H1 (cell line): ENCODE results near the gene SBSN. TPM values are rescaled to one million over a fixed set of nuclear protein-coding genes. Genes with fewer than 3 reads are reported as not detected.

Experiments
- CTCF ChIA-PET: fragments of 300-600 bp; sonication (Branson Sonifier 250); formaldehyde crosslinking; loops from one replicate; lab custom pipeline; 2021; ENCODE audit not compliant: partially characterized antibody; lab: Charles Lee
- POLR2A ChIA-PET: fragments of 300-600 bp; sonication (Branson Sonifier 250); formaldehyde crosslinking; loops from one replicate; lab custom pipeline; 2021; ENCODE audit warnings: inconsistent platforms; ENCODE audit not compliant: partially characterized antibody; lab: Charles Lee
- DNase-seq, 2 experiments: peaks; one replicate each; pipeline versions ENCODE4 v3.0.0 to v3.0.0-alpha.2; 2010 to 2022; ENCODE audit warnings: low spot score in 2 of 2, low read depth in 1 of 2, mixed read lengths in 1 of 2
- FAIRE-seq: peaks from 2 replicates; lab custom pipeline; 2011; peaks lifted over from hg19 to GRCh38; lab: Jason Lieb, UNC
- H2AFZ ChIP-seq: 2 replicates; pipeline ENCODE4 v1.8.1; 2012; ENCODE audit warnings: low read length, inconsistent platforms
- H2AK5ac ChIP-seq: 2 replicates; pipeline ENCODE4 v1.6.1; 2013; ENCODE audit warnings: low read depth, low read length
- H2BK120ac ChIP-seq: replicated peaks from 2 replicates; pipeline ENCODE3; 2013; ENCODE audit warnings: low read depth, low read length, inconsistent platforms
- H2BK12ac ChIP-seq: 2 replicates; pipeline ENCODE4 v1.6.1; 2013; ENCODE audit warnings: low read depth, low read length
- H2BK15ac ChIP-seq: 2 replicates; pipeline ENCODE4 v1.6.1; 2013; ENCODE audit warnings: low read length
- H2BK20ac ChIP-seq: 2 replicates; pipeline ENCODE4 v1.6.1; 2013; ENCODE audit warnings: low read length
- H2BK5ac ChIP-seq: 2 replicates; pipeline ENCODE4 v1.6.1; 2013; ENCODE audit warnings: low read depth, low read length
- H3K14ac ChIP-seq: 2 replicates; pipeline ENCODE4 v1.6.1; 2013; ENCODE audit warnings: inconsistent platforms; ENCODE audit not compliant: insufficient read length
- H3K18ac ChIP-seq: 2 replicates; pipeline ENCODE4 v1.6.1; 2013; ENCODE audit warnings: low read length; ENCODE audit errors: extremely low read depth
- H3K23ac ChIP-seq: 2 replicates; pipeline ENCODE4 v1.6.1; 2013; ENCODE audit warnings: inconsistent platforms; ENCODE audit not compliant: insufficient read length
- H3K23me2 ChIP-seq: 2 replicates; pipeline ENCODE4 v1.6.1; 2013; ENCODE audit warnings: low read depth, low read length
- H3K27ac ChIP-seq: 2 replicates; pipeline ENCODE4 v1.6.1; 2011; ENCODE audit warnings: low read depth, low read length, inconsistent platforms
- H3K27me3 ChIP-seq, 4 experiments: replicated peaks in 1 of 4; 1 replicate in 1 of 4; 2 replicates in 3 of 4; pipeline versions ENCODE4 v1.6.1 to v1.8.1; 2011 to 2013; ENCODE audit warnings: low read length in 3 of 4, mild to moderate bottlenecking in 3 of 4, inconsistent platforms in 2 of 4, mixed read lengths in 2 of 4, moderate library complexity in 1 of 4; ENCODE audit not compliant: control insufficient read depth in 3 of 4, insufficient read depth in 3 of 4; ENCODE audit errors: extremely low read depth in 1 of 4
- H3K36me3 ChIP-seq, 4 experiments: 2 replicates each; pipeline versions ENCODE4 v1.6.1 to v1.8.1; 2011 to 2013; ENCODE audit warnings: mild to moderate bottlenecking in 4 of 4, low read length in 3 of 4, moderate library complexity in 2 of 4, control low read depth in 1 of 4, inconsistent platforms in 1 of 4; ENCODE audit not compliant: insufficient read depth in 4 of 4, control insufficient read depth in 2 of 4
- H3K4ac ChIP-seq: replicated peaks from 2 replicates; pipeline ENCODE3; 2013; ENCODE audit warnings: low read length, low read depth, mixed read lengths, inconsistent platforms; ENCODE audit not compliant: insufficient read length
- H3K4me1 ChIP-seq, 4 experiments: replicated peaks in 1 of 4; 1 replicate in 1 of 4; 2 replicates in 3 of 4; pipeline versions ENCODE4 v1.6.1 to v1.8.1; 2011 to 2013; ENCODE audit warnings: low read length in 3 of 4, inconsistent platforms in 2 of 4, mixed read lengths in 1 of 4; ENCODE audit not compliant: insufficient read depth in 4 of 4, control insufficient read depth in 3 of 4
- H3K4me2 ChIP-seq, 2 experiments: 2 replicates each; pipeline versions ENCODE4 v1.6.1 to v1.8.1; 2011 to 2013; ENCODE audit warnings: low read depth in 2 of 2, low read length in 2 of 2, control low read depth in 1 of 2, inconsistent platforms in 1 of 2, mild to moderate bottlenecking in 1 of 2; ENCODE audit not compliant: insufficient read depth in 1 of 2
- H3K4me3 ChIP-seq, 4 experiments: fragments of 200-600, 300-600 bp in 1 of 4; sonication (generic), shearing (Covaris generic), sonication (Bioruptor Twin) in 1 of 4; 2 replicates each; pipeline versions ENCODE4 v1.5.1 to v1.8.1; 2011 to 2016; ENCODE audit warnings: low read length in 4 of 4, low read depth in 3 of 4, control low read depth in 2 of 4, inconsistent platforms in 2 of 4, mild to moderate bottlenecking in 2 of 4, mixed read lengths in 1 of 4, moderate library complexity in 1 of 4; ENCODE audit not compliant: insufficient read depth in 2 of 4; ENCODE audit errors: extremely low read depth in 1 of 4
- H3K56ac ChIP-seq: replicated peaks from 2 replicates; pipeline ENCODE3; 2013; ENCODE audit warnings: low read depth, mild to moderate bottlenecking, mixed read lengths, low read length, inconsistent platforms; ENCODE audit not compliant: insufficient read length
- H3K79me1 ChIP-seq: 2 replicates; pipeline ENCODE4 v1.6.1; 2013; ENCODE audit warnings: low read depth, low read length, control low read depth
- H3K79me2 ChIP-seq, 2 experiments: 2 replicates each; pipeline versions ENCODE4 v1.6.1 to v1.8.1; 2012 to 2013; ENCODE audit warnings: low read length in 2 of 2, mild to moderate bottlenecking in 2 of 2, inconsistent platforms in 1 of 2; ENCODE audit not compliant: insufficient read depth in 2 of 2, control insufficient read depth in 1 of 2
- H3K9ac ChIP-seq, 4 experiments: replicated peaks in 1 of 4; 1 replicate in 1 of 4; 2 replicates in 3 of 4; pipeline versions ENCODE4 v1.6.1 to v1.8.1; 2011 to 2013; ENCODE audit warnings: low read depth in 3 of 4, low read length in 3 of 4, control low read depth in 2 of 4, mild to moderate bottlenecking in 2 of 4, moderate library complexity in 2 of 4, inconsistent platforms in 1 of 4; ENCODE audit errors: extremely low read depth in 1 of 4
- H3K9me3 ChIP-seq, 2 experiments: 2 replicates each; pipeline versions ENCODE4 v1.6.1 to v1.8.1; 2012 to 2013; ENCODE audit warnings: mild to moderate bottlenecking in 2 of 2, moderate library complexity in 2 of 2, control low read depth in 1 of 2, inconsistent platforms in 1 of 2, low read depth in 1 of 2, low read length in 1 of 2, mixed read lengths in 1 of 2; ENCODE audit not compliant: insufficient read depth in 2 of 2
- H4K20me1 ChIP-seq, 2 experiments: replicated peaks in 1 of 2; 2 replicates each; pipeline versions ENCODE3 to v1.8.1; 2011 to 2013; ENCODE audit warnings: inconsistent platforms in 2 of 2, low read length in 2 of 2, mild to moderate bottlenecking in 1 of 2; ENCODE audit not compliant: insufficient read depth in 2 of 2, control insufficient read depth in 1 of 2
- H4K5ac ChIP-seq: 2 replicates; pipeline ENCODE4 v1.6.1; 2013; ENCODE audit warnings: low read length, low read depth, mixed read lengths, inconsistent platforms; ENCODE audit not compliant: insufficient read length
- H4K8ac ChIP-seq: 2 replicates; pipeline ENCODE4 v1.8.0; 2013; ENCODE audit warnings: mild to moderate bottlenecking, moderate library complexity, low read length, inconsistent platforms; ENCODE audit not compliant: insufficient read depth; ENCODE audit errors: extremely low read depth
- H4K91ac ChIP-seq: replicated peaks from 2 replicates; pipeline ENCODE3; 2013; ENCODE audit warnings: low read length, mixed read lengths, inconsistent platforms; ENCODE audit not compliant: insufficient read length
- BCL11A ChIP-seq, 2 experiments: IDR thresholded peaks; one replicate each; pipeline ENCODE4 v1.6.1; 2011; ENCODE audit warnings: low read depth in 2 of 2, low read length in 2 of 2, mild to moderate bottlenecking in 2 of 2
- BRCA1 ChIP-seq: IDR thresholded peaks from 2 replicates; pipeline ENCODE4 v1.6.1; 2012; ENCODE audit warnings: low read depth, low read length, improper control_type of control experiment
- CTBP2 ChIP-seq: IDR thresholded peaks from 2 replicates; pipeline ENCODE4 v1.7.0; 2011; ENCODE audit warnings: borderline replicate concordance, mild to moderate bottlenecking, moderate library complexity, mixed read lengths, low read length; ENCODE audit not compliant: insufficient read depth, insufficient read length
- EGR1 ChIP-seq: IDR thresholded peaks from 2 replicates; pipeline ENCODE4 v1.6.1; 2011; ENCODE audit warnings: low read depth, low read length, borderline replicate concordance
- EP300 ChIP-seq, 2 experiments: IDR thresholded peaks; 1 replicate in 1 of 2; 2 replicates in 1 of 2; pipeline ENCODE4 v1.6.1; 2011 to 2012; ENCODE audit warnings: low read depth in 2 of 2, low read length in 2 of 2, mild to moderate bottlenecking in 2 of 2, borderline replicate concordance in 1 of 2, inconsistent platforms in 1 of 2, moderate library complexity in 1 of 2
- GABPA ChIP-seq: IDR thresholded peaks from 2 replicates; pipeline ENCODE4 v1.6.1; 2011; ENCODE audit warnings: mild to moderate bottlenecking, low read length, moderate library complexity, borderline replicate concordance; ENCODE audit not compliant: insufficient read depth
- GTF2F1 ChIP-seq: IDR thresholded peaks from 2 replicates; pipeline ENCODE4 v1.6.1; 2012; ENCODE audit warnings: low read depth, low read length, improper control_type of control experiment, borderline replicate concordance
- JUND ChIP-seq: IDR thresholded peaks from 2 replicates; pipeline ENCODE4 v1.6.1; 2011; ENCODE audit warnings: mild to moderate bottlenecking, improper control_type of control experiment, low read length
- SAP30 ChIP-seq: fragments of 300-600 bp; sonication (generic); IDR thresholded peaks from 2 replicates; pipeline ENCODE4 v1.7.1; 2012; ENCODE audit warnings: low read length, moderate library complexity, mild to moderate bottlenecking, inconsistent platforms; ENCODE audit not compliant: insufficient read depth, insufficient replicate concordance
- TAF1 ChIP-seq: IDR thresholded peaks from 2 replicates; pipeline ENCODE4 v1.6.1; 2011; ENCODE audit warnings: mild to moderate bottlenecking, low read depth, low read length
- USF2 ChIP-seq: IDR thresholded peaks from 2 replicates; pipeline ENCODE4 v1.6.1; 2011; ENCODE audit warnings: low read length, improper control_type of control experiment
- ZNF274 ChIP-seq: IDR thresholded peaks from 2 replicates; pipeline ENCODE4 v1.7.0; 2012; ENCODE audit warnings: low read length, borderline replicate concordance; ENCODE audit errors: extremely low read depth
- whole genome bisulfite sequencing, 2 experiments: shearing (Covaris generic) in 1 of 2; methylation state at CpG; one replicate each; pipeline versions ENCODE4 v1.1.6 to v1.1.7; 2013 to 2015; ENCODE audit warnings: low lambda C conversion rate in 2 of 2, mixed read lengths in 2 of 2, inconsistent platforms in 1 of 2, low coverage in 1 of 2, missing lambda C conversion rate in 1 of 2; ENCODE audit not compliant: insufficient replicate concordance in 2 of 2, insufficient coverage in 1 of 2, insufficient read length in 1 of 2; ENCODE audit errors: extremely low coverage in 1 of 2, missing lambda C conversion rate in 1 of 2; 5-methylcytosine and 5-hydroxymethylcytosine counted together
- polyA plus RNA-seq, 7 experiments: library from polyadenylated mRNA; depleted of rRNA in 3 of 7; stranded (reverse) in 5 of 7; unstranded in 2 of 7; fragments of >200 nt in 5 of 7; fragments of 200-250 nt in 2 of 7; gene quantifications; 1 replicate in 5 of 7; 2 replicates in 1 of 7; 4 replicates in 1 of 7; pipeline versions ENCODE4 v1.2.1 to v1.2.3, GENCODE V29; 2011 to 2013; ENCODE audit warnings: missing spikeins in 2 of 7, mixed read lengths in 2 of 7
- total RNA-seq: library from RNA; stranded (reverse); fragmentation: NEBNext Ultra II Directional; extraction: Animal tissue kit (Norgen Biotek cat#: 25700); gene quantifications from 2 replicates; pipeline ENCODE4 v1.2.1, GENCODE V29; 2021

SBSN gene
- total and polyA plus RNA-seq, 2 of the 8 experiments (the other 6 are each of a cell fraction or from before 2014, with no cell fraction given): not detected

GRCh38 chr19:35542209-35542608, 14.1 kb upstream of the SBSN start:
- Histone ChIP-seq H2BK12ac (no peak overlapping the region), H2BK120ac (no peak overlapping the region), H3K79me1 (peaks cover 17% of the 10 kb centered on the region; the same call in 1 of the 2 replicates), H3K18ac (no peak overlapping the region), H4K5ac (no peak overlapping the region), H3K14ac (no peak overlapping the region), H3K27ac (no peak overlapping the region), H2BK20ac (no peak overlapping the region), H4K20me1 (peaks cover 5 to 17% of the 10 kb centered on the region in 2 experiments), H2BK5ac (no peak overlapping the region), H3K9ac (no peak overlapping the region), H4K8ac (no peak overlapping the region; the same call in 1 of the 2 replicates), H3K4ac (no peak overlapping the region), H4K91ac (no peak overlapping the region), H3K27me3 (no peaks in the 10 kb centered on the region), H3K4me3 (no peak overlapping the region), H3K4me2 (no peak overlapping the region), H2BK15ac (no peak overlapping the region), H3K56ac (no peak overlapping the region), H2AK5ac (no peak overlapping the region), H3K4me1 (peaks cover 0 to 14% (median 2%) of the 10 kb centered on the region in 4 experiments; a peak in 3 of 7 replicates), H3K23me2 (peaks cover 10% of the 10 kb centered on the region; the same call in 1 of the 2 replicates), H3K23ac (no peak overlapping the region), H2AFZ (no peak overlapping the region), H3K79me2 (peaks cover 0 to 29% of the 10 kb centered on the region in 2 experiments; a peak in 2 of 4 replicates), H3K36me3 (peaks cover 0 to 16% (median 8%) of the 10 kb centered on the region in 4 experiments; a peak in 5 of 8 replicates), H3K9me3 (no peaks in the 10 kb centered on the region)
- 83% methylated on average over 10 of the region's 11 CpGs; no CpG with 5 or more reads in 1 of the 2 experiments for WGBS, 2 experiments
- ChIA-PET CTCF (interaction anchor here (0.6 to 1.5 kb wide), 3 partner anchors 32 to 636 kb away, joined by 3 to 6 read pairs (median 3); no protein-coding TSS in a partner anchor), POLR2A (interaction anchor here (1.4 to 4.6 kb wide), 2 partner anchors 17 to 33 kb away, joined by 3 to 23 read pairs; no protein-coding TSS in a partner anchor)
- FAIRE-seq (no peak), DNase-seq (no peak)
- TF ChIP-seq JUND (no peak), GTF2F1 (no peak), USF2 (no peak), EGR1 (no peak), EP300 (IDR thresholded peaks at IDR 0.05; ENCODE audit: borderline replicate concordance in 1 of 2, low read depth in 2 of 2, low read length in 2 of 2) (no peak), BCL11A (IDR thresholded peaks at IDR 0.05; ENCODE audit: low read depth in 2 of 2, low read length in 2 of 2) (no peak), ZNF274 (no peak), SAP30 (no peak), TAF1 (no peak), BRCA1 (no peak), GABPA (no peak), CTBP2 (no peak)
